GM19324 (cell line): ENCODE measurements around the gene MRAP.
"Not testable (repeated sequence)": the region's sequence is repeated elsewhere in the genome, so short reads cannot be mapped to it uniquely, and the experiment has no call there.

Source experiments
- ATAC-seq: cut with Tn5 transposase; IDR thresholded peaks from one replicate; pipeline ENCODE4 v1.9.1; 2021; ENCODE audit warnings: mild to moderate bottlenecking, moderate library complexity; ENCODE audit not compliant: unreplicated experiment, low FRiP score

The MRAP gene

GRCh38 chr21:32298658-32299081 lies at the start of gene MRAP:
TSS of gene MRAP (plus strand) at chr21:32298855. CDS start at chr21:32298972, 117 bp downstream.
- ATAC-seq = no peak

DNA sequence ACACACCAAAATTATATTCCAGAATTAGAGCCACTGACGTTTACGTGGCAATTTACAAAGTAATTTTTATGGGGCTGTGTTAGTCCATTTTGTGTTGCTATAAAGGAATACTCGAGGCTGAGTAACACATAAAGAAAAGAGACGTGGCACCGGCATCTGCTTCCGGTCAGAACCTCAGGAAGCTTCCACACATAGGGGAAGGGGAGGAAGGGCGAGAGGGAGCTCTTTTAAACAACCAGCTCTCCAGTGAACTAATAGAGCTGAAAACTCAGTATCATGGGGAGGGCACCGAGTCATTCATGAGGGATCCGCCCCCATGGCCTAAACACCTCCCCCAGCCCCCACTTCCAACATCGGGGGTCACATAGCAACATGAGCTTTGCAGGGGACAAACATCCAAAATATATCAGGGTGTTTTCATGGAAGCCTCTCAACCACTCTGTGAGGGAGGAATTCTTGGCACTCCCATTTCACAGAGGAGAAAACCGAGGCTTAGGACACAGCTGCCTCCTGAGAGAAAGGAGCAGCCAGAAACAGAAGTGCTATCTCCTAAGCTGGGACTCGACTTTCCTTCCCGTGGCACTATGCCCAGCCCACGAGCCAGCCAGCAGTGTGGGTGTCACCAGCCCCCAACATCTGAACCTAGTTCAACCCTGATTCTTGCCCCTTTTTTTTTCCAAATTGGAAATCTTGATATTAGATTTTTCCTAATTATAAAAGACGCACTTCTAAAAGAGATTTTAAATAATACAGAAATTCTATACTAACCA lies 49.0 kb upstream of the MRAP start:
- no peak for ATAC-seq

DNA sequence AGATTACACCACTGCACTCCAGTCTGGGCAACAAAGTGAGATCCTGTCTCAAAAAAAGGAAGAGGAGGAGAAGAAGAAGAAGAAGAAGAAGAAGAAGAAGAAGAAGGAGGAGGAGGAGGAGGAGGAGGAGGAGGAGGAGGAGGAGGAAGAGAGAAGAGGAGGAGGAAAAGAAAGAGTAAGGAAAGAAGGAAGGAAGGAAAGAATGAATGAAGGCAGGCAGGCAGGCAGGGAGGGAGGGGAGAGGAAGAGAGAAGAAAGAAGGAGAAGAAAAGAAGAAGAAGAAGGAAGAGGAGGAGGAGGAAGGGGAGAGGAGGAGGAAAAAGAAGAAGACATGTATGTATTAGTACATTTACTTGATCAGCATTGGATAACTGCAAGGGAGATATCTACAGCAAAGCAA lies 46.5 kb upstream of the MRAP start:
- ATAC-seq = no peak

GRCh38 chr21:32253215-32253641 lies 45.4 kb upstream of the MRAP start:
- no peak for ATAC-seq

- no peak for ATAC-seq
Measured at GRCh38 chr21:32256251-32256650, 42.4 kb upstream of the MRAP start.

- ATAC-seq = no peak
Measured at GRCh38 chr21:32256873-32257620, 41.6 kb upstream of the MRAP start.

GRCh38 chr21:32257962-32258785 lies 40.5 kb upstream of the MRAP start:
- peak; percentile 66 for ATAC-seq

DNA sequence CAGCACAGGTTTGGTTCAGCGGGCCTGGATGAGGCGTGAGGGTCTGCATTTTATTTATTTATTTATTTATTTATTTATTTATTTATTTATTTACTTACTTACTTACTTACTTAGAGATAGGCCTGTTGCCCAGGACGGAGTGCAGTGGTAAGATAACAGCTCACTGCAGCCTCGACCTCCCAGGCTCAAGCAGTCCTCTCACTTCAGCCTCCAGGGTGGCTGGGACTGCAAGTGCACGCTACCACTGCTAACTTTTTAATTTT lies 39.9 kb upstream of the MRAP start:
- ATAC-seq = not testable (repeated sequence)

GRCh38 chr21:32260130-32260529 lies 38.5 kb upstream of the MRAP start:
- ATAC-seq = no peak

DNA sequence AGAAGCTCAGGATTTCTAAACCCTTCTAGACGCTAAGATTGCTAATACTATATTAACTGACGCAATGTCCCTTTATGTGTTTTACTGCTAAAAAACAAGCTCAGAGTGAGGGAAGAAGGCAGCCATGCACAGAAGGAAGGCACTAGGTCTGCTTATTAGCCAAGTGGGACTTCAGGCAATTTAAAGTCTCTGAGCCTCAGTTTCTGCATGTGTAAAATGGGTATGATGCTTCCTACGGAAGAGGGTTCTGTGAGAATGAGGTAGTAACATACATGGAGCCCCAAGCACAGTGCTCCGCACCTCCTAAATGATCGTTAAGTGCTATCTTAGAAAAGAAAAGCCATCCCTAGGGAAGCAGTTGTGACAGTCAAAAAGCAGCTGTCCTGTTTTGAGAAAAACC lies 36.7 kb upstream of the MRAP start:
- no peak for ATAC-seq

DNA sequence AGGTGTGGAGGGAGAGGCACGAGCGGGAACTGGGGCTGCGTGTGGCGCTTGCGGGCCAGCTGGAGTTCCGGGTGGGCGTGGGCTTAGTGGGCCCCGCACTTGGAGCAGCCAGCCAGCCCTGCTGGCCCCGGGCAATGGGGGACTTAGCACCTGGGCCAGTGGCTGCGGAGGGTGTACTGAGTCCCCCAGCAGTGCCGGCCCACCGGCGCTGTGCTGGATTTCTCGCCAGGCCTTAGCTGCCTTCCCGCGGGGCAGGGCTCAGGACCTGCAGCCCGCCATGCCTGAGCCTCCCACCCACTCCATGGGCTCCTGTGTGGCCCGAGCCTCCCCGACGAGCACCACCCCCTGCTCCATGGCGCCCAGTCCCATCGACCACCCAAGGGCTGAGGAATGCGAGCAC lies 33.3 kb upstream of the MRAP start:
- not testable (repeated sequence) for ATAC-seq

- no peak for ATAC-seq
Measured at GRCh38 chr21:32270748-32271147, 27.9 kb upstream of the MRAP start.

DNA sequence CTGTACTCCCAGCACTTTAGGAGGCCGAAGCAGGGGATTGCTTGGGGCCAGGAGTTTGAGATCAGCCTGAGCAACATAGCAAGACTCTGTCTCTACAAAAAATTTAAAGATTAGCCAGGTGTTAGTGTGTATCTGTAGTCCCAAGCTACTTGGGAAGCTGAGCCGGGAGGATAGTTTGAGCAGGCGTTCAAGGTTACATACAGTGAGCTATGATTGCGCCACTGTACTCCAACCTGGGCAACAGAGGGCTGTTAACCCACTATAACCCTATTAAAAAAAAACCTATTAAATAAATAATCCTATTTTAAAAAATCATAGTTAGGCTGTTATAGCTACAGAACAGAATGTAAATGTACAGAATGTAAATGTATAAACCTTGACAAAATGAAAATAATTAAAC lies 22.0 kb upstream of the MRAP start:
- ATAC-seq = no peak

DNA sequence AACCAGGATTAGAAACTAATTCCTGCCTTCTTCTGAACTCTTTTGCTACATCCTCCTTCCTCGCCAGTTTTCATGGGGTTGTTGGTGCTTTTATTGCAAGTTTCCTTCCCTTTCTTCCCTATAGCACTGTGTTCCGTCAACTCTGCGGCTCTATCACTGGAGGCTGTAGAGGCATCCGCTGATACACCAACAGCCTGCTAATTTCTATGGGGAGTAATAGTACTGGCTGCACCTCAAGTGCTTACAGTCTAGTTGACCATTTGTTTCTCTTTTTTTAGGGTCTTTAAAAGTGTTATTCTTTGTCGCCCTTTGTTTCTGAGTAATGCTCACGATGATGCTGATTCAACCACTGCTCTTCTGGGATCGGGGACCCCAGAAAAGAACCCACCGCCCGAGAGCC lies 20.6 kb upstream of the MRAP start:
- no peak for ATAC-seq

GRCh38 chr21:32278518-32279376 lies 19.9 kb upstream of the MRAP start, which contains the start of gene MIS18A:
TSS of gene MIS18A (minus strand) at chr21:32279049. CDS start at chr21:32279014, 35 bp downstream.
- peak; percentile 93 for ATAC-seq

- ATAC-seq = no peak
Measured at GRCh38 chr21:32279377-32279680, 19.3 kb upstream of the MRAP start.

- ATAC-seq = no peak
Measured at GRCh38 chr21:32281531-32281930, 17.1 kb upstream of the MRAP start.

DNA sequence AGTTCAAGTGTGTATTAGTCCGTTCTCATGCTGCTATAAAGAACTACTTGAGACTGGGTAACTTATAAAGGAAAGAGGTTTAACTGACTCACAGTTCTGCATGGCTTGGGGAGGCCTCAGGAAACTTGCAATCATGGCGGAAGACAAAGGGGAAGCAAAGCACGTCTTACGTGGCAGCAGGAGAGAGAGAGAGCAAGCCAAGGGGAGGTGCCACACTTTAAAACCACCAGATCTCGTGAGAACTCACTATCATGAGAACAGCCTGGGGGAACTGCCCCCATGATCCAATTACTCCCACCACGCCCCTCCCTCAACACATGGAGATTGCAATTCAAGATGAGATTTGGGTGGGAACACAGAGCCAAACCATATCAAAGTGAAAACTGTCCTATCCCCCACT lies 15.7 kb upstream of the MRAP start:
- ATAC-seq = no peak

DNA sequence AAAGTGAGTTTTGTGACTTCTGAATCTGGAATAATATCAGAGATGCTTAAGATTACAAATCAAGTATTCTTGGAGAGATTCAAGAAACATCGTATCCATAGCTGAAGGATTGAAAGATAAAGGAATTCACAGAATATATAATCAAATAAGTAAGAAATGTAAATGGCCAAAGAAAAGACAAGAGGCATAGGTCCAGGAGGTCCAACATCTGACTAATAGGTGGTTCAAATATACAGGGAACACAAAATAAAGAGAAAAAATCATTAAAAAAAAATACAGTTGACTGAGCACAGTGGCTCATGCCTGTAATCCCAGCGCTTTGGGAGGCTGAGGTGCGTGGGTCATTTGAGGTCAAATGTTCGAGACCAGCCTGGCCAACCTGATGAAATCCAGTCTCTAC lies 13.2 kb upstream of the MRAP start:
- no peak for ATAC-seq

DNA sequence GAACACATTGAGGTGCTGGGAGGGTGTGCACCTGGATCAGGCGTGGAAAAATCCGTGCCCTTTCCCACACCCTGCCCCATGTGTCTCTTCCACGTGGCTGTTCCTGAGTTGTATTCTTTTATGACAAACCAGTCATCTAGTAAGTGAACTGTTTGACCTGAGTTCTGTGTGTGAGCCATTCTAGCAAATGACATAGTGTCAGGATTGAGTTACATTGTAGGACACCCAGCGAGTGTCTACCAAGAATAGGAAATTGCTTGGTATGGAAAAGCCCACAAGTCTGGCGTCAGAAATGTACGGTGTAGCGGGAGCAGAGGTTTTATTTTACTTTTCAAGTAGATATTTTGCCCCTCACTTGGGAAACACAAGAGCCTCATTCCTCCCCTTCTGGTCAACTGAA lies 1.2 kb upstream of the MRAP start:
- ATAC-seq = no peak
